T47D (cell line): ENCODE data around the gene PTH2R.
"Not testable (repeated sequence)": the region's sequence is repeated elsewhere in the genome, so short reads cannot be mapped to it uniquely, and the experiment has no call there.

Source experiments
- DNase-seq, 2 experiments: peaks; one replicate each; pipeline versions ENCODE4 v3.0.0 to v3.0.0-alpha.2; 2011 to 2012; ENCODE audit warnings: low read depth in 1 of 2, low spot score in 1 of 2
- JUND ChIP-seq: IDR thresholded peaks from 2 replicates; pipeline ENCODE4 v1.6.1; 2012; ENCODE audit warnings: low read depth
- in situ Hi-C: cut with HindIII; loops from 2 replicates; pipeline ENCODE4 v1.10.0; 2016; ENCODE audit warnings: low sequenced_read_pairs, low pct_unique_long_range_greater_than_20kb

Gene PTH2R

DNA sequence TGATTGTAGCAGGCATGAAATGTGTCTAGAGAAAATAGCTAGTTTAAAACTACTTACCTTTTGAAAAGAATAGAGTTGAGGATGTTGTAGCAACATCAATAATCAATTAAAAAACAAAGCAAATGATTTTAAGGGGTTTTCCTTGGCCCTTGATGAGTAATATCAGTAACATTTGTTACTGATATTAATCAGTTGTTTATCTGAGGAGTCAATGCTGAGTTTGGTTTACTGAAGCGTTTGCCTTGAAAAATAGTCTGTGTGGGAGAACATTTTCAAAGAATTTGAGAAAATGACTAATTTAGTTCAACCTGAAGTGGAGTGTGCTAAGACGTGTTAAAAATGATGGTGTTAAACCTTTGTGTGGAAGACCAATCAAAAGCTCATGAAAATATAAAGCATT is 9.3 kb downstream of the PTH2R start:
- in situ Hi-C loops, result no loop called here
- no peak for TF ChIP-seq JUND
- no peak for DNase-seq

DNA sequence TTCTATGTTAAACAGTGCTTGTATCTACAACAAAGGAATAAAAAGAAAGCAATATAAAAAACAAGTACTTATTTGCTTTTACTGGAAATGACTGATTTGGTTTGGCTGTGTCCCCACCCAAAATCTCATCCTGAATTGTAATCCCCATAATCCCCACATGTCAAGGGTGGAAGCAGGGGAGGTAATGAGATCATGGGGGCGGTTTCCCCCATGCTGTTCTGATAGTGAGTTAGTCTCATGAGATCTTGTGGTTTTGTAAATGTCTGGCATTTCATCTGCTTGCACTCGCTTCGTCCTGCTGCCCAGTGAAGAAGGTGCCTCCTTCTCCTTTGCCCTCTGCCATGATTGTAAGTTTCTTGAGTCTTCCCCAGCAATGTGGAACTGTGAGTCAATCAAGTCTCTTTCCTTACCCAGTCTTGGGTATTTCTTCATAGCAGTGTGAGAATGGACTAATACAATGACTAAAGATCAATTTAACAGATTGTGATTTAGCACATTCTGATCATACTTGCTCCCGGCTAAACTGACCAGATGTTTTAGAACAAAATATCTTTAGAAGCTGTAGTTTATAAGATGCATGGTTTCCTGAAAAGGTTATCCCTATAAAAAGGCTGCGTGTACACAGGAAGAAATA is 19.9 kb downstream of the PTH2R start:
- in situ Hi-C loops, result no loop called here
- DNase-seq, result no peak
- no peak for TF ChIP-seq JUND

DNA sequence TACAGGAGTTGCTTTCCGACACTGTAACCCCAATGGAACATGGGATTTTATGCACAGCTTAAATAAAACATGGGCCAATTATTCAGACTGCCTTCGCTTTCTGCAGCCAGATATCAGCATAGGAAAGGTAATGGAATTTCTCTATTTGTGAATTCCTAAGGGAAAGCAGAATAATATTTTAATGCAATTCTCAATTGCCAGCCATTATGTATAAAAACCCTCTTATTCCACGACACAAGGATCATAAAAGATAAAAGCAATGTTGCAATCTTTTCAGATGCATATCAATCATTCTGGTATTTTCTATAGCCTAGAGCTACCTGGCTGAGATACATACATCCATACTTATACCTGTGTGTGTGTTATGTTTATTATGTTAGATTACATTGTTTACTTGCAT is 31.2 kb downstream of the PTH2R start:
- no peak for DNase-seq
- in situ Hi-C loops, result no loop called here
- TF ChIP-seq JUND, result no peak

DNA sequence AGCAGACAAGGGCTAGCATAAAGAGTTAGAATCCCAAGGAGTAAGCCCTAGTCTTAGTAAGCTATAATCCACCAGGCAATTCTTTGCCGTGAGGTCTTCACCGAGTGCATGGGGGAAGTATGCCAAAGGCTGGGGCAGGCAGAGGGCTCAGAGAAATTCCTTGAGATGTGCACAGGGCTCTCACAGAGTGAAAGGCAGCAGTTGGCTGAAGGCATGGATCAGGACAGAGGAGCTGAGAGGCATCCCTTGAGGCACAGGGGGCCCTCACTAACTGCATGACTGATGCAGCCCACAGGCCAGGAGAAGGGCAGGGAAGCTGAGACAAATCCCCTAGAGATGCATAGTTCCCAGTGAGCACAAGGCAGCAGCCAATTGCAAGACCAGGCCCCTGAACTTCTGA is 34.1 kb downstream of the PTH2R start:
- no peak for DNase-seq
- no peak for TF ChIP-seq JUND

DNA sequence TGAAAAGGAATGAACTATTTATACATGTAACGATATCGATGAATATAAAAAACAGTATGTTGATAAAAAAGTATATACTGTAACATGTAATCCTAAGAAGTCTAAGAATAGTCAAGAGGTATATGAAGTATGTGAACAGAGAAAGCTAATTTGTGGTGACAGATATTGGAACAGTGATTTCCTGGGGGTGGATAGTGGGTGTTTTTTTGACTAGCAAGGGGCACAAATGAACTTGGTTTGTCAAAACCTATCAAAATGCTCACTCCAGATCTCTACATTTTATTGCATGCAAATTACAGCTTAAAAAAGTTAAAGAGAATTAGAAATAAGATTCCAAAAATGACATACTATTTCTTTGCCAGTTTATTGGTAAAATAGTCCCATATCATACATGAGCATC is 35.4 kb downstream of the PTH2R start:
- TF ChIP-seq JUND, result no peak

More for the DNA sequence above, 34.1 kb downstream of the PTH2R start:
- in situ Hi-C loops, result no loop called here

DNA sequence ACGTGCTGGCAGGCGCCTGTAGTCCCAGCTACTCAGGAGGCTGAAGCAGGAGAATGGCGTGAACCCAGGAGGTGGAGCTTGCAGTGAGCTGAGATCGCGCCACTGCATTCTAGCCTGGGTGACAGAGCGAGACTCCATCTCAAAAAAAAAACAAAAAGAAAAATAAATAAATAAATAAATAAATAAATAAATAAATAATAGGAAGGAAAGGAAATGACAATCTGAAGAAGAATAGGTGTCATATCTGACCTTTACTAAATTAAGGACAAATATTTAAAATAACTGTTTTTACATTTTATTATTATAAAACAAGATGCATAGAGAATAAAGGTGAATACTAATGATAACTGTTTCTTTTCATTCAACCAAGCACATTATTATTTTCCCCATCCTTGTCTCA is 40.9 kb downstream of the PTH2R start:
- DNase-seq, in situ Hi-C loops: not testable (repeated sequence)

More for the DNA sequence above, 35.4 kb downstream of the PTH2R start:
- no peak for DNase-seq
- in situ Hi-C loops, result no loop called here

DNA sequence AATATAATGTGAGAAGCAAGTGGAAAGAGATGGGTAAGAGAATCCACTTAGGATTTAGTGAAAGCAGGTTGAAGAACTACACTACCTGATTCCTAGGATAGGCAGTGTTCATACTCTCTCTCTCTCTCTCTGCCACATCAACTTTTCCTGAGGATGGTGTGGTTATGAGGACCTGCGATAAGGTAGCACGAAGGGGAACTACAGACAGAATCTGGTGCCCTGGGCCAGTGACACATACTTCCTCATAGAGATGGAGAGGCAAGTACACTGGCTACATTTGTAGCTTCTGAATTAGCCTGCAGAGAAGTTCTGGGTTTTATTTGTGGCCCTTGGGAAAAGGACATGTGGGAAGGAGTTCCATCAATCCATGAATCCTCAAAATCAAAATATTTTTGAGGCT is 44.5 kb downstream of the PTH2R start:
- no peak for DNase-seq
- TF ChIP-seq JUND, result no peak
- in situ Hi-C loops, result no loop called here

DNA sequence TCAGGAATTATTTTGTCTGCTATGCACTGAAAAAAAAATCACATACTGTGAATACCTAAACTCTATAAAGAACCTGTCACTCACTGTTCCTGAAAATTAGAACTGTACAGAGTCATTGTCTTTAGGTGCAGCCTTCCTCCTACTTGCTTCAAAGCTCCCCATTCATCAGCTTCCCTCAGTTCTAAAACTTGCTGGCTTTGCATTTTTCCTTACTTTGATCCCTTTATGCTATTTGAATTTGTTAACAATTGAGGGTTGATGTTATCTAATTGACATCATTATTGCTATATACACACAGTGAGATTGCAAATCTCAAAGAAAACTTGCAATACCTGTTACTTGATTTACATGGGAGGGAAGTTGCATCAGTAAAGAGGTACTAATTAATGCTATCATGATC is 48.3 kb downstream of the PTH2R start:
- DNase-seq, result no peak
- no peak for TF ChIP-seq JUND
- in situ Hi-C loops, result no loop called here

DNA sequence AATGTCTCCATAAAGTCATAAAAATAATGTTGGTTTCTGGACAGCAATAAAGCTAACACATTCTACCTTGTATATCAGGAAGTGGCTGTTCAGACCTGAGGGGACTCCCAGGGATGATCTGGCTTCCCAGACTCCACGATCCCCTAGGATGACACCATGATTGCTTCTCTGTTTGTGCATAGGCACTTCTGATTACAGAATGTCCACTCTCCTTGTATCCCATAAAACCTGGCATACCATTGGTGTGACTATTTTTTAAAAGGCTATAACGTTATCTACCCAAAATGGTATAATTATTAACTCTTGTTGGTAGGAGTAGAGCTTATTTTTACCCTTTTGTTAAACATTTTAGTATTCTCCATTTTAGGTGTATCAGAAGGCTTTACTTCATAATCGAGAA is 57.1 kb downstream of the PTH2R start:
- no peak for DNase-seq
- TF ChIP-seq JUND, result no peak
- in situ Hi-C loops, result no loop called here

DNA sequence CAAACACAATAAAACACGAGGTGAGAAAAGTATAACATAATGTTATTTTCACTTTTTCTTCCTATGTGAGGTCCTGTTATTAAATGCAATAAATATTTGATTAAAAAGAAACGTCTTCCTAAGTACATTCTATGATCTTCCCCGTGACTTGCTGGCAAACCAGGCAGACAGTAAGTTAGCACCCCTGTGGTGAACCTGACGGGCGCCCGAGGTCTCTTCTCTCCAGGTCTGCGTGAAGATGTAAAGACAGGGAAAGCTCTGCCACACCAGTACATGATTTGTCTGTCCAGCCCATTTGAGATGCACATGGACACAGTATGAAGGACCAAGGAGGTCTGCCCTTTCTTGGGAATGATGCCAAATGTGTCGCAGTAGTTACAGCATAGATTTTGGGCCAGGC is 57.6 kb downstream of the PTH2R start:
- in situ Hi-C loops, result no loop called here
- TF ChIP-seq JUND, result no peak
- no peak for DNase-seq

DNA sequence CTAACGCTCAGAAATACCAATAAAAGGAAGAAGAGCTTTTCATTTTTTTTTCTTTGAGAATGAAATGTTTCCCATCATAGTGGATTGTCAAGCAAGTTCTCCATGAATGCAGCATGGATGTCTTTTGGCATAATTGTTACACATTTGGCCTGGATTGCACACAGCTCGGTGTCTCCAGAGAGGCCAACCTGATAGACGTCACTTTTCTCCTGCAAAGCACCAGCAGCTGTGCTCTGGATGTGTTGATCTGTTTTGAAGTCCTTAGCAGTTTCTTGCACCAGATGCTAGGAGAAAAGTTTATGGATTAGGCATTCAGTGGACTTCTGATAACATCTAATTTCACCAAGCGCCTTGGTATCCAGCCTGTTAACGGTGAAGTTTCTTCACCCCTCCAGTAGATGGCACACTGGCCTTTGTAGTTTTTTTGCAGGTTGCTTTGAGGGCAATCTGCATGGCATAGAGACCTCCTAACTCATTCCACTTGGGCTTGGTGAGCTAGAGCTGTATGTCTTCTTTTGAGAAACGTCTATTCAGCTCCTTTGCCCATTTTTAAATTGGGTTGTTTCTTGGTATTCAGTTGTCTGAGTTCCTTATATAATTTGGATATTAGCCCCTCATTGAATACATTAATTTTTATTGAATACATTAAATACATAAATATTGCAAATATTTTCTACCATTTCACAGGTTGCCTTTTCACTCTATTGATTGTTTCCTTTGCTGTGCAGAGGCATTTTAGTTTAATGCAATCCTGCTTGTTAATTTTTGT is 59.7 kb downstream of the PTH2R start:
- DNase-seq, result peak; percentile 12 to 77
- in situ Hi-C loops, result no loop called here
- no peak for TF ChIP-seq JUND

DNA sequence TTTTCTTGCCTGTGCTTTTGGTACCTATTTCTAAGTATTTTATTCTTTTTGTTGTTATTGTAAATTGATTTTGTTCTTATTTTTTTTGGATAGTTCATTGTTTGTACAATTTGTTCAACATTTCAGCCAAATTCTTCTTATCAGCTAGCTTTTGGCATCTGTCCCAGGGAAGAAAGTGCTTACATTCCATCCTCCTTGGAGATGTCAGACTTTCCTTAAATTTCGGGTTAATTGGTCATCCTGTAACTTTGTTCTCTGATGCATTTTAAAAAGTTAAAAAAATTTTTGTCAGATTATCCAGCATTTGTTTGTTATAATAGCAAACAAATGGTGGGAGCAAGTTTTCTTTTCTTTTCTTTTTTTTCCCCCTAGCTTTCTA is 60.3 kb downstream of the PTH2R start:
- in situ Hi-C loops, result no loop called here
- DNase-seq, result no peak
- TF ChIP-seq JUND, result no peak

DNA sequence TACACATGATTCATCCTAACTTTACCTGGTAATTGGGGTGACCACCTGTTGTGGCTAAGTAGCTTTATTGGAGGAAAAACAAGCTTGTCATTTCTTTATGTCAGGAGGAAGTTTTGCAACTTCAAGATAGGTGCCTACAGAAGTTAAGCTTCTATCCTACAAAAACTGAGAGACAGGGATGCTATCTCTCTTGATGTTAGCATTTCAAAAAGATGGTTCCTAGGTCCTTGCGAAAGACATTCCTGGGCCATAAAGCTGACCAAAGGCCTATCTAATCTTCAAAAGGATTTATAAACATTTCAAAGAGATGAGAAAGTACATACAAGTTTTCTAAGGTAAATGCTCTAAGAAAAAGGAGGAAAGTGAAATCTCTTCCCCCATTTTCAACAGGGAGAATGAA is 61.0 kb downstream of the PTH2R start:
- in situ Hi-C loops, result no loop called here
- no peak for DNase-seq
- TF ChIP-seq JUND, result no peak

DNA sequence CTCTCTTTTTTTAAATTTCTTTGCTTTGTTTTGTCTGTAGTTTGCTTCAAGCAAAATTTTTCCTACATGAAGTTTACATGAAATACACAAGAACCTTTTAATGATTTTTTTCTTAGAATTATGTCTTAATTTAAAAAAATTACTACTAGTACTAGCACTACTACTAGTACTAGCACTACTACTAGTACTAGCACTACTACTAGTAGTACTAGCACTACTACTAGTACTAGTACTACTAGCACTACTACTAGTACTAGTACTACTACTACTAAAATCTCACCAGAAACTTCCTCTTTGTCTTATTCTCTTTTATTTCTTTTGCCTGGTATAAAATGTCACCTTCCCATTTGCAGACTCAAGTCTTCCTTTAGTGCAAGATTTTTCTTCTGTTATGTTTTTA is 71.1 kb downstream of the PTH2R start:
- in situ Hi-C loops, result no loop called here
- no peak for DNase-seq
- no peak for TF ChIP-seq JUND
